Brain microvascular endothelial cell (primary cell): ENCODE results near the gene GLRX.

ENCODE experiments used
- DNase-seq: peaks from one replicate; pipeline ENCODE4 v3.0.0-alpha.2; 2020
- H3K27ac ChIP-seq: fragments of 250-450 bp; sonication (Bioruptor Pico); 2 replicates; pipeline ENCODE4 v1.5.1; 2020; ENCODE audit warnings: mild to moderate bottlenecking, moderate library complexity
- H3K27me3 ChIP-seq: fragments of 250-450 bp; sonication (Bioruptor Pico); replicated peaks from 2 replicates; pipeline ENCODE4 v1.5.1; 2020; ENCODE audit warnings: mild to moderate bottlenecking
- H3K36me3 ChIP-seq: fragments of 250-450 bp; sonication (Bioruptor Pico); replicated peaks from 2 replicates; pipeline ENCODE4 v1.5.1; 2020; ENCODE audit warnings: mild to moderate bottlenecking
- H3K4me3 ChIP-seq: 2 replicates; pipeline ENCODE4 v1.5.1; 2011; ENCODE audit warnings: low read depth, mild to moderate bottlenecking, control low read depth, low read length, moderate library complexity
- in situ Hi-C: cut with HindIII; loops from 2 replicates; pipeline ENCODE4 v1.10.0; 2017; ENCODE audit warnings: low sequenced_read_pairs, low pct_ligation_motif_present
- TF ChIP-seq, protein P1 (sequence below): IDR thresholded peaks from 2 replicates; pipeline ENCODE4 v1.5.1; 2011; ENCODE audit warnings: low read depth, mild to moderate bottlenecking, moderate library complexity, low read length, control low read depth, inconsistent platforms; ENCODE audit errors: missing control alignments

Gene GLRX

DNA sequence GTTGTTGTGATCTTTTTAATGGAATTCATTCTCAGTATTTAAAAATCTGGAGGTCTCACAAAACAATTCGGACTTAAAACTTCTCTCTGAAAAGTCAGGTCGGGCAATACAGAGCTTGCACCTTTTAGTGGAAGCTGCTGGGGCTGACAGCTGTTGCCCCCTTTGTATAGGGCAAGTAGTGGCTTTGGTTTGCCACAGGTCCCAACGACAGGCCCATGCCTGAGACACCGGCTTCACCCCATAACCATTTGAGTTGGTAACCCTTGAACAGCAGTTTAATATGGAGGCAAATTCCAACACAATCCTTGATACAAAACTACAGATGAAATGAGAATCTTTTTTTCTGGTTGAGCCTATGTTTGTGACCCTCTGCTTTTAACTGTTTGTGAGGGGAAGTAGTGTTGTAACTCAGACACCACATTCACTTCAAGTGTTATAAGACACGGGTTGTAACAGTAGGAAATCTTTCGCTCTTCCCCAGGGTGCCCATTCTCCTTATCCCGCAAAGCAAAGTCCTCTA, 752 bp upstream of the GLRX start:
- no peaks in the 10 kb centered on the region for H3K27me3 ChIP-seq
- peak overlapping the region; percentile 82 for H3K27ac ChIP-seq
- in situ Hi-C loops: no loop called here
- no peak for DNase-seq
- H3K4me3 ChIP-seq: peak overlapping the region; percentile 9
- no peaks in the 10 kb centered on the region for H3K36me3 ChIP-seq
- TF ChIP-seq, protein P1, sequence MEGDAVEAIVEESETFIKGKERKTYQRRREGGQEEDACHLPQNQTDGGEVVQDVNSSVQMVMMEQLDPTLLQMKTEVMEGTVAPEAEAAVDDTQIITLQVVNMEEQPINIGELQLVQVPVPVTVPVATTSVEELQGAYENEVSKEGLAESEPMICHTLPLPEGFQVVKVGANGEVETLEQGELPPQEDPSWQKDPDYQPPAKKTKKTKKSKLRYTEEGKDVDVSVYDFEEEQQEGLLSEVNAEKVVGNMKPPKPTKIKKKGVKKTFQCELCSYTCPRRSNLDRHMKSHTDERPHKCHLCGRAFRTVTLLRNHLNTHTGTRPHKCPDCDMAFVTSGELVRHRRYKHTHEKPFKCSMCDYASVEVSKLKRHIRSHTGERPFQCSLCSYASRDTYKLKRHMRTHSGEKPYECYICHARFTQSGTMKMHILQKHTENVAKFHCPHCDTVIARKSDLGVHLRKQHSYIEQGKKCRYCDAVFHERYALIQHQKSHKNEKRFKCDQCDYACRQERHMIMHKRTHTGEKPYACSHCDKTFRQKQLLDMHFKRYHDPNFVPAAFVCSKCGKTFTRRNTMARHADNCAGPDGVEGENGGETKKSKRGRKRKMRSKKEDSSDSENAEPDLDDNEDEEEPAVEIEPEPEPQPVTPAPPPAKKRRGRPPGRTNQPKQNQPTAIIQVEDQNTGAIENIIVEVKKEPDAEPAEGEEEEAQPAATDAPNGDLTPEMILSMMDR: no peak

DNA sequence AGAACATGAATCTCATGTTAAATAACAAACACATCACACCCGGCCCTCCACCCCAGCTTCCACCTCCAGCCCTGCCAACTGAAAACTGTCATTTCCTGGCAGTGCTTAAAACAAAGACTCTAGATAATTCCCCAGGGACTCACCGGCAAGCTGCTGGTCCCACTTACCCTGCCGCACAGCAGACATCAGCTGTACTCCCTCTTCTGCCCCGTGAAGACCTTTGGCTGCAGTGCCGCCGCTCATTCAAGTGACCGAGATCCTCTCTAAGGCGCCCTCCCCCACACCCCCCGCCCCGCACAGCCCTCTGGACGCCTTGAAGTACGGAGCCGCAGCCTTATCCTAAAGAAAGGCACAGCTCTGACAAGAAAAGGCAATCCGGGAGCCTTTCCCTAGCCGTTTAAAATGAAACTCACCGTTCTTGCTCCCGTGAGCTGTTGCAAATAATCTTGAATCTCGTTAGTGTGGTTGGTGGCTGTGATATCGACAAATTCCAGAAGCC, 434 bp downstream of the GLRX start:
- H3K27me3 ChIP-seq: no peaks in the 10 kb centered on the region
- no peak for DNase-seq
- peaks cover 1% of the 10 kb centered on the region for H3K36me3 ChIP-seq
- peak overlapping the region; percentile 82 for H3K27ac ChIP-seq
- peak overlapping the region; percentile 92 for H3K4me3 ChIP-seq
- TF ChIP-seq, protein P1: no peak
- in situ Hi-C loops: no loop called here

DNA sequence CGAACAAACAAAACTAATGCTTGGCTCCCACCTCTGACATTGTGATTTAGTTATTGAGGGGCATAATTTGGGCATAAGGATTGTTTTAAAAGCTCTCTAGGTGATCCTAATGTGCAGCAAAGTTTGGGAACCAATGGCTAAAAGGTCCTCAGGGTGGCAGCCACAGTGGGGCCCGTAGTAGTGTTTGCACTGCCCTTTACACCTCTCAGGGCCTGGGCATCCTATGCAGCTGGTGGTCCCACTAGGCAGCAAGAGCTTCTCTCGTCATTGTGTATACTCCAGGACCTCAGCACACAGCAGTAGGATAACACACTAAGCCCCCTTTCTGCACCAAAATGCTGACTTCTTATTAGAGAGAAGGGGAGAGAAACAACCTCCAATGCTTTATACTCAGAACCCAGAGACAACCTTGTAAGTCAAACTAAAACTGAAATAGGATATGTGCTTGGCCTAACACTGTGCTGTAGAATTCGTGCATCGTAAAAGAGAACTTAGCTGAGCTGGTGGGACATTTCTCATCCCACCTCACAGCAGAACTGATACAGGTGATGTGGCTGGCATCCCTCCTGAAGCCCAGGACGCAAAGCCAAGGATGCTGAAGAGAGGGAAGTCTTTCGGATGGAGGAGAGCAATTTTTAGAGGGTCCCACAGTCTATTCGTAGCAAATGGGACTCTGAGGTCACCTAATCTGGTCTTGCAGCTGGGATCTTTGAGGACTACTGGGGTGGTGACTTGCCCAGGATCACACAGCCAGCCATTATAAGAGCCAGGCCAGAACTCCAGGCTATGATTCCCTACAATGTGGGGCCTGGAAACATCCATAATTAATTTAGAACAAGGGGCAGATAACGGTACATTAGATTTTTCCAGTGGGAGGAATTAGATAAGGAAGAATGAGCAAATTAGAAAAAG, 1.2 kb downstream of the GLRX start:
- Histone ChIP-seq H3K4me3 (peak overlapping the region; percentile 92), H3K36me3 (peaks cover 7% of the 10 kb centered on the region), H3K27ac (peak overlapping the region; percentile 82), H3K27me3 (no peaks in the 10 kb centered on the region)
- TF ChIP-seq, protein P1: no peak
- DNase-seq: no peak
- in situ Hi-C loops: no loop called here

DNA sequence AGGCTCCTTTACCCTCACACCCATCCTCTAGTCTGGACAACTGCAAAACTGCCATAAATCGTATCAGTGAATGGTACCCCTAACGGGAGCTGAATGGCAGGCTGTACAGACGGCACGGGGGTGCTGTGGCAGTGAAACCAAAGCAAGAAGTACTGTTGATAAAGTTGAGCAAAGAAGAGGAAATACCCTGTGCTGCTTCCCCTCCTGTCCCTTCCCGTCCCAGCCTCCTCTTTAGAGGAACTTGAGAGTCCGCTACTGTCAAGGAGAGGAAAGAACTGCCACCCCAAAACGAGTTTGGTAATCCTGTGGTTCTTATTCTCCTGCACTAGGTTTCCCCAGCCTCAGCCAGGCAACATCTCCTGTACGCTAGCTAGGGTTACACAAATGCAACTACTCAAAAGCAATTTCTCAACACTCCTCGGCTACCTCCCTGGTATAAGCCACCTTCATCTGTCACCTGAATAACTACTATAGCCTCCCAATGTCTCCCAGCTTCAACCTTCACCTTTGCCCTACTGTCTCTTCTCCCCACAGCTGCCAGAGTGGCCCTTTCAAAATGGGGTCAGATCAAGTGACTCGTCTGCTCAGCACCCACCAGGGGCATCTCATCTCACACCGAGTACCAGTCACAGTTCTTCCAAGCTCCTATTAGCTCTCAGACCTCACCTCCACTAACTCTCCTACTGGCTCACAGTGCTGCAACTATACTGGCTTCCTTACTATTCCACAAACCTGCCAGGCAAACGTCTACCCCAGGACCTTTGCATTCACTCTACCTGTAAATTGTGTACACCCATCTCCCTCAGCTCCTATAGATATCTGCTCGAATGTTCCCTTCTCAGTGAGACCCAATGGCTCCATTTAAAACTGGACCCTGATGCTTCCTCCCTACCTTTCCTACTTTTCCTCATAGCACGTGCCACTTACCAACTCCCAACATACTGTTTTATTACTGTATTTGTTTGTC, 4.1 kb downstream of the GLRX start:
- Histone ChIP-seq H3K27ac (peak overlapping the region; percentile 4), H3K27me3 (no peaks in the 10 kb centered on the region), H3K36me3 (peaks cover 24% of the 10 kb centered on the region), H3K4me3 (peak overlapping the region; percentile 15)
- TF ChIP-seq, protein P1: no peak
- no peak for DNase-seq
- in situ Hi-C loops: no loop called here

DNA sequence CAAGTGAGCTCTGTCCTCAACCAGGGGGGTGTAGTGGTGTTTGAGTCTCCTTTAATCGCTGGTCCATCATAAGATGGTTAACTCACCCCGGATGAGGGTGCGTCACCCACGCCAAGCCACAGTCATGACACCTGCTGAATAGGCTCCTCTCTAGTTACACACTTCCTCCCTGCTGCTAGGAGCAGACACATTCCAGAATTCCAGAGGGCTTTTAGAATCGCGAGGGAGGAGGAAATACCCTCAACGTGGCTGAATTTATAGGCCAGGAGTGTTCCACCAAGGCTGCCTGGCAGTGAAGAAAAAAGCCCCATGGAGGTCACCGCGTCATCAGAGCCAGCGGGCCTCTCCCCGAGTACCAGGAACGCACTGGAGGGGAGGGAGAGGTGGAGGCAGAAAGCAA, 5.1 kb downstream of the GLRX start:
- peak; percentile 68 for DNase-seq
- peaks cover 24% of the 10 kb centered on the region for H3K36me3 ChIP-seq
- no peak overlapping the region for H3K4me3 ChIP-seq
- H3K27ac ChIP-seq: peak overlapping the region; percentile 4
- in situ Hi-C loops: no loop called here
- no peaks in the 10 kb centered on the region for H3K27me3 ChIP-seq
- TF ChIP-seq, protein P1: no peak
